ENCODE results near the gene L1CAM. TPM values are rescaled to one million over a fixed set of nuclear protein-coding genes. Genes with fewer than 3 reads are reported as not detected.

Gene L1CAM
- total and polyA plus RNA-seq, 2 of the 8 experiments (the other 6 are each of a cell fraction or from before 2014, with no cell fraction given), result 11.0 to 43.0 TPM

- TF ChIP-seq JUN (IDR thresholded peaks at IDR 0.05; ENCODE audit: low read depth, low read length) (no peak), NRF1 (IDR thresholded peaks at IDR 0.05; ENCODE audit: low read depth, low read length) (no peak), SRF (IDR thresholded peaks at IDR 0.05; ENCODE audit: low read depth, low read length) (no peak), RFX5 (IDR thresholded peaks at IDR 0.05; ENCODE audit: borderline replicate concordance, low read depth, low read length) (no peak), HDAC6 (IDR thresholded peaks at IDR 0.05; ENCODE audit: low read depth, low read length) (no peak), FOSL1 (IDR thresholded peaks at IDR 0.05; ENCODE audit: insufficient read depth, low read depth, low read length) (no peak), CBX5 (IDR thresholded peaks at IDR 0.05; ENCODE audit: low read depth, low read length) (no peak), TCF12 (IDR thresholded peaks at IDR 0.05; ENCODE audit: low read depth, low read length) (no peak), YY1 (IDR thresholded peaks at IDR 0.05; ENCODE audit: low read depth, low read length) (no peak), TAF1 (IDR thresholded peaks at IDR 0.05; ENCODE audit: low read depth, low read length) (no peak)
Observed at GRCh38 chrX:153871451-153871850, 14.5 kb downstream of the L1CAM start (continued).
